ENCODE results near the gene FMNL3. TPM values are rescaled to one million over a fixed set of nuclear protein-coding genes. Genes with fewer than 3 reads are reported as not detected.

The FMNL3 gene
- polyA plus RNA-seq, 4 donors = 0.89 to 8.8 (median 4.1) TPM

DNA sequence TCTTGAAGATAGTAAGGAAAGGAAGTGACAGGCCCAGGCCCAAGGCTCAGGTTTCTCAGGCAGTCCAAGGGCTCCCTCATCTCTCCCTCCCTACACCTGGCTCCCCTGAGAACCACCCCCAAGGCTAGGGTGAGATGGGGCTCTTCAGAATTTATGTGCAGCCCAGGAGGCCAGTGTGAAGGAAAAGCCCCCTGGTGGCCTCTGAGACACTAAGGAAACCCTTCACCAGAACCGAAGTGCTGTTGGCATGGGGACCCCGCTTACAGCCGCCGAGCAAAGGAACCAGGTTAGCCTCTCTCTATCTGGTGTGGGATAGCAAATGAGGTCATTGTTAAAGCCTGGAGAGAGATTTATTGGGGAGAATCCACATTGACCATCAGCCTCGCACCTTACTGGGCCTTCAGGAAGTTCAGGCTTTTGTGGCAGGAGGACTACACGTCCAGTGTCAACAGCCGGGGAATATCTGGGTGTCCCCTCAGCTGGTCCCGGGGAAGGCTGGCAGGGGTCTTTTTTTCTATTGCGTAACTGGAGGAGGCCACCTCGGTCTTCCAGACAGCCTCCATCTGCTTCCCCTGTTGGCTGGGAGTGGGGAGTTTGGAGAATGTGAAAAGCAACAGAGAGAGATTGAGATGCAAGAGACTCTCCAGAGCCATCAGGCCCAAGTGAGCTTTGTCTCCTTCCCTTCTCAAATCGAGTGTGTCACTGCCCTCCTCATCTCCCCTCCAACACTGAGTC is 119.9 kb downstream of the FMNL3 start:
- Histone ChIP-seq H3K27ac (ENCODE audit: low read depth in 1 of 3, low read length in 2 of 3) (no peak overlapping the region), H3K4me3 (ENCODE audit: low read depth in 1 of 3, low read length in 3 of 3) (no peak overlapping the region)

More for the DNA sequence above, 119.9 kb downstream of the FMNL3 start:
- H3K9me3 ChIP-seq (ENCODE audit: control insufficient read depth in 2 of 2, insufficient read depth in 1 of 2, low read depth in 1 of 2, low read length in 1 of 2) = peaks cover 0 to 5% of the 10 kb centered on the region in 2 donors
- DNase-seq (no peak), FAIRE-seq (no peak)
- peaks cover 0 to 51% (median 0%) of the 10 kb centered on the region in 3 donors for H3K36me3 ChIP-seq (ENCODE audit: control insufficient read depth in 3 of 3, insufficient read depth in 2 of 3, low read depth in 1 of 3, low read length in 3 of 3)
- no peaks in the 10 kb centered on the region for H3K27me3 ChIP-seq (ENCODE audit: control insufficient read depth in 3 of 3, insufficient read depth in 3 of 3, low read length in 3 of 3)
- peaks cover 0 to 6% (median 0%) of the 10 kb centered on the region in 3 donors for H3K4me1 ChIP-seq (ENCODE audit: control insufficient read depth in 3 of 3, insufficient read depth in 2 of 3, low read depth in 1 of 3, low read length in 2 of 3)
- 85 to 91% (median 91%) methylated on average over 10 to 11 of the region's 11 CpGs for WGBS, 3 donors

Other genes with a start within 250 kb of the FMNL3 start
- gene KCNH3, start 168.4 kb downstream of the FMNL3 start, polyA plus RNA-seq = 1 to 10 TPM in 1 of 4 donors, under 1 TPM in 1, not detected in 2; 0.22 to 3.4 TPM
- 10 to 100 TPM; 53.4 to 77.4 (median 63.1) TPM for gene MCRS1, start 139.3 kb downstream of the FMNL3 start, polyA plus RNA-seq
- gene FAM186B, start 101.8 kb downstream of the FMNL3 start, polyA plus RNA-seq = 1 to 10 TPM in 1 of 4 donors, under 1 TPM in 1, not detected in 2; 0.37 to 1.0 TPM
- 10 to 100 TPM in 1 of 4 donors, 1 to 10 TPM in 3; 2.5 to 15.6 (median 6.5) TPM for gene PRPF40B, start 83.8 kb downstream of the FMNL3 start, polyA plus RNA-seq
- gene TMBIM6, start 34.2 kb upstream of the FMNL3 start, polyA plus RNA-seq = 100 to 1,000 TPM; 174 to 687 (median 294) TPM
- 1 to 10 TPM in 3 of 4 donors, under 1 TPM in 1; 0.45 to 7.0 (median 2.9) TPM for gene NCKAP5L, start 121.0 kb upstream of the FMNL3 start, polyA plus RNA-seq
- 1 to 10 TPM; 2.4 to 5.3 (median 3.1) TPM for gene BCDIN3D, start 135.7 kb upstream of the FMNL3 start, polyA plus RNA-seq
- 10 to 100 TPM in 1 of 4 donors, 1 to 10 TPM in 1, not detected in 2; 2.2 to 13.5 TPM for gene FAIM2, start 196.5 kb upstream of the FMNL3 start, polyA plus RNA-seq
- under 1 TPM in 1 of 4 donors, not detected in 3; 0.04 TPM for gene AQP2, start 243.3 kb upstream of the FMNL3 start, polyA plus RNA-seq

Measured in small intestine (tissue), 7 donors.